K562 (cell line): Measurements from ENCODE around the gene SLC39A7. TPM values are rescaled to one million over a fixed set of nuclear protein-coding genes. Genes with fewer than 3 reads are reported as not detected.

ENCODE experiments used
- ATAC-seq: fragments of 200-7000 bp; cut with Tn5 transposase; 3 replicates; pipeline ENCODE4 v1.9.1; 2020; ENCODE audit warnings: moderate library complexity
- BruUV-seq: library from RNA; stranded (reverse); fragments of 400-500 nt; replicated peaks from 2 replicates; lab custom pipeline; 2021; lab: Mats Ljungman, UMichigan
- CTCF ChIA-PET: fragments of 300-600 bp; formaldehyde crosslinking; extraction: SDS; loops from one replicate; lab custom pipeline; 2021; ENCODE audit warnings: low intra/inter-chr PET ratio; lab: Yijun Ruan, JAX
- POLR2A ChIA-PET: fragments of 300-600, 350-650 bp; sonication (Branson Sonifier 250); formaldehyde crosslinking; extraction: SDS; loops from one replicate; lab custom pipeline; 2021; ENCODE audit warnings: antibody characterized with exemption, inconsistent platforms; lab: Yijun Ruan, JAX
- DNase-seq, 4 experiments: peaks; one replicate each; pipeline versions ENCODE4 v3.0.0 to v3.0.0-alpha.2; 2011 to 2018; ENCODE audit warnings: low spot score in 3 of 4, mixed read lengths in 3 of 4; ENCODE audit errors: extremely low read depth in 1 of 4
- FAIRE-seq: peaks from 2 replicates; lab custom pipeline; 2011; peaks lifted over from hg19 to GRCh38; lab: Jason Lieb, UNC
- H2AFZ ChIP-seq: 2 replicates; pipeline ENCODE4 v1.6.0; 2011; ENCODE audit warnings: low read depth, low read length, control low read depth, inconsistent platforms
- H3K27ac ChIP-seq: fragments of 200-600 bp; 3 replicates; pipeline ENCODE4 v1.8.0; 2011; ENCODE audit warnings: low read depth, mild to moderate bottlenecking, control low read depth, inconsistent platforms, low read length, moderate library complexity, mixed read lengths; ENCODE audit errors: extremely low read depth
- H3K27me3 ChIP-seq, 2 experiments: fragments of 300-600 bp in 1 of 2; 2 replicates in 1 of 2; 3 replicates in 1 of 2; pipeline versions ENCODE4 v1.6.0 to v1.8.0; 2011; ENCODE audit warnings: inconsistent platforms in 2 of 2, low read length in 2 of 2, mild to moderate bottlenecking in 1 of 2, mixed read lengths in 1 of 2, moderate library complexity in 1 of 2; ENCODE audit not compliant: control insufficient read depth in 2 of 2, insufficient read depth in 2 of 2
- H3K36me3 ChIP-seq: fragments of 300-600 bp; 3 replicates; pipeline ENCODE4 v1.8.0; 2011; ENCODE audit warnings: mild to moderate bottlenecking, low read length, inconsistent platforms; ENCODE audit not compliant: control insufficient read depth, insufficient read depth
- H3K4me1 ChIP-seq, 2 experiments: fragments of 200-600 bp in 1 of 2; replicated peaks in 1 of 2; 2 replicates in 1 of 2; 3 replicates in 1 of 2; pipeline versions ENCODE4 v1.5.1 to v1.8.0; 2011; ENCODE audit warnings: inconsistent platforms in 2 of 2, low read length in 2 of 2, mild to moderate bottlenecking in 1 of 2, mixed read lengths in 1 of 2, moderate library complexity in 1 of 2; ENCODE audit not compliant: control insufficient read depth in 2 of 2, insufficient read depth in 2 of 2
- H3K4me2 ChIP-seq: 2 replicates; pipeline ENCODE4 v1.6.1; 2011; ENCODE audit warnings: low read length, control low read depth, inconsistent platforms, mixed read lengths; ENCODE audit not compliant: insufficient read depth
- H3K4me3 ChIP-seq: fragments of 200-600 bp; sonication (generic), shearing (Covaris generic); 2 replicates; pipeline ENCODE4 v1.5.1; 2016; ENCODE audit warnings: control low read depth, inconsistent platforms
- H3K79me2 ChIP-seq: fragments of 200-600 bp; 3 replicates; pipeline ENCODE4 v1.8.0; 2011; ENCODE audit warnings: low read length, inconsistent platforms; ENCODE audit not compliant: control insufficient read depth, insufficient read depth
- H3K9ac ChIP-seq, 2 experiments: 2 replicates each; pipeline versions ENCODE4 v1.6.0 to v1.6.1; 2011; ENCODE audit warnings: low read depth in 2 of 2, low read length in 2 of 2, control low read depth in 1 of 2, inconsistent platforms in 1 of 2, mild to moderate bottlenecking in 1 of 2, mixed read lengths in 1 of 2; ENCODE audit not compliant: insufficient read depth in 1 of 2
- H3K9me1 ChIP-seq: one replicate; pipeline ENCODE4 v1.6.0; 2011; ENCODE audit warnings: inconsistent platforms, mild to moderate bottlenecking, low read length, moderate library complexity; ENCODE audit not compliant: control insufficient read depth, insufficient read depth
- H3K9me3 ChIP-seq: replicated peaks from 2 replicates; pipeline ENCODE4 v1.5.1; 2011; ENCODE audit warnings: low read depth, low read length, inconsistent platforms; ENCODE audit not compliant: control insufficient read depth, insufficient read depth
- H4K20me1 ChIP-seq: replicated peaks from 2 replicates; pipeline ENCODE4 v1.6.1; 2011; ENCODE audit warnings: low read length, inconsistent platforms, mixed read lengths; ENCODE audit not compliant: control insufficient read depth, insufficient read depth
- ARID1B ChIP-seq: fragments of 450-650 bp; IDR thresholded peaks from 2 replicates; pipeline ENCODE4 v1.6.1; 2016; ENCODE audit warnings: antibody characterized with exemption, mild to moderate bottlenecking, inconsistent platforms
- BCLAF1 ChIP-seq, 2 experiments: fragments of 450-650 bp in 1 of 2; IDR thresholded peaks; 2 replicates each; pipeline ENCODE4 v1.6.1; 2011 to 2017; ENCODE audit warnings: low read depth in 2 of 2, antibody characterized with exemption in 1 of 2, borderline replicate concordance in 1 of 2, low read length in 1 of 2, mild to moderate bottlenecking in 1 of 2, mixed read lengths in 1 of 2; ENCODE audit not compliant: control insufficient read depth in 1 of 2
- CEBPB ChIP-seq: fragments of 450-650 bp; IDR thresholded peaks from 2 replicates; pipeline ENCODE4 v1.6.1; 2016; ENCODE audit warnings: missing genetic modification characterization, missing compliant biosample characterization
- CTBP1 ChIP-seq: fragments of 450-650 bp; IDR thresholded peaks from 2 replicates; pipeline ENCODE4 v1.6.1; 2016; ENCODE audit warnings: borderline replicate concordance
- E2F5 ChIP-seq: sonication (generic); formaldehyde crosslinking; IDR thresholded peaks from 2 replicates; pipeline ENCODE4 v1.8.0; 2022; ENCODE audit warnings: mild to moderate bottlenecking, missing genetic modification reagents
- ETS2 ChIP-seq: IDR thresholded peaks from 2 replicates; pipeline ENCODE4 v1.6.1; 2016; ENCODE audit warnings: borderline replicate concordance, missing genetic modification characterization, mild to moderate bottlenecking, moderate library complexity, missing compliant biosample characterization; ENCODE audit not compliant: poor library complexity, severe bottlenecking
- HDAC1 ChIP-seq, 2 experiments: fragments of 450-650 bp; IDR thresholded peaks; 2 replicates each; pipeline ENCODE4 v1.6.1; 2016 to 2017; ENCODE audit warnings: inconsistent platforms in 1 of 2, mild to moderate bottlenecking in 1 of 2, moderate library complexity in 1 of 2
- HMG20B ChIP-seq: fragments of 250-450 bp; sonication (Bioruptor Pico); IDR thresholded peaks from 2 replicates; pipeline ENCODE4 v1.5.0; 2021; ENCODE audit warnings: mild to moderate bottlenecking
- KAT2B ChIP-seq: IDR thresholded peaks from one replicate; pipeline ENCODE4 v1.6.1; 2012; ENCODE audit warnings: low read depth, mild to moderate bottlenecking, control low read depth, inconsistent platforms, low read length, moderate library complexity
- KAT7 ChIP-seq: sonication (generic); formaldehyde crosslinking; IDR thresholded peaks from 2 replicates; pipeline ENCODE4 v1.8.0; 2022; ENCODE audit warnings: missing genetic modification reagents, mild to moderate bottlenecking, borderline replicate concordance
- MXI1 ChIP-seq: IDR thresholded peaks from 2 replicates; pipeline ENCODE4 v1.6.1; 2011; ENCODE audit warnings: low read depth, mild to moderate bottlenecking, improper control_type of control experiment, low read length
- MYBL2 ChIP-seq, 2 experiments: fragments of 450-650 bp in 1 of 2; sonication (generic) in 1 of 2; formaldehyde crosslinking in 1 of 2; IDR thresholded peaks; 2 replicates each; pipeline versions ENCODE4 v1.6.1 to v1.8.1; 2017 to 2022; ENCODE audit warnings: borderline replicate concordance in 1 of 2, inconsistent platforms in 1 of 2, low read depth in 1 of 2, mild to moderate bottlenecking in 1 of 2, missing genetic modification reagents in 1 of 2, moderate library complexity in 1 of 2
- NFE2 ChIP-seq: IDR thresholded peaks from 2 replicates; pipeline ENCODE4 v1.6.1; 2014; ENCODE audit warnings: antibody characterized with exemption, low read depth
- PTBP1 ChIP-seq: fragments of 200-400 bp; formaldehyde crosslinking; IDR thresholded peaks from 2 replicates; pipeline ENCODE4 v1.6.1; 2017; ENCODE audit warnings: low read depth, low read length
- PTTG1 ChIP-seq: fragments of 450-650 bp; IDR thresholded peaks from 2 replicates; pipeline ENCODE4 v1.6.1; 2016; ENCODE audit warnings: low read depth, mild to moderate bottlenecking, missing genetic modification characterization, missing compliant biosample characterization
- SMAD1 ChIP-seq: fragments of 150-350 bp; IDR thresholded peaks from 2 replicates; pipeline ENCODE4 v1.6.1; 2014; ENCODE audit warnings: low read length, low read depth; ENCODE audit not compliant: partially characterized antibody
- SRSF9 ChIP-seq: fragments of 200-400 bp; formaldehyde crosslinking; IDR thresholded peaks from 2 replicates; pipeline ENCODE4 v1.6.1; 2017; ENCODE audit warnings: low read depth, low read length, borderline replicate concordance
- ZFX ChIP-seq: sonication (generic); formaldehyde crosslinking; IDR thresholded peaks from 2 replicates; pipeline ENCODE4 v1.8.0; 2022; ENCODE audit warnings: mild to moderate bottlenecking, missing genetic modification reagents, moderate library complexity
- ZNF23 ChIP-seq: fragments of 250-450 bp; sonication (Bioruptor Pico); IDR thresholded peaks from 2 replicates; pipeline ENCODE4 v1.4.0; 2020; ENCODE audit warnings: mild to moderate bottlenecking
- WGBS: fragments of 100-300 bp; shearing (Covaris generic); methylation state at CpG from one replicate; pipeline ENCODE4 v1.1.6; 2016; ENCODE audit warnings: low coverage, mixed read lengths; ENCODE audit not compliant: insufficient coverage; ENCODE audit errors: missing lambda C conversion rate; 5-methylcytosine and 5-hydroxymethylcytosine counted together
- in situ Hi-C: fragments of 300-500 bp; cut with MboI; formaldehyde crosslinking; loops from 4 replicates; pipeline ENCODE4 v1.15.0; 2018; ENCODE audit warnings: inconsistent platforms, mixed read lengths
- intact Hi-C: fragments of 100-400 bp; cut with micrococcal nuclease; formaldehyde crosslinking; loops from 2 replicates; pipeline ENCODE4 v1.14.2; 2022
- polyA plus RNA-seq, 8 experiments: library from polyadenylated mRNA; depleted of rRNA in 4 of 8; stranded (reverse) in 5 of 8; unstranded in 3 of 8; fragments of >200 nt; fragmentation: Nextera tagmentation in 2 of 8; fragmentation: Illumina TruSeq in 1 of 8; extraction: Ambion mirVana in 2 of 8; extraction: Trizol in 1 of 8; gene quantifications; 2 replicates each; pipeline versions ENCODE4 v1.2.1 to v1.2.3, GENCODE V29; 2011 to 2014; ENCODE audit warnings: inconsistent platforms in 1 of 8, missing spikeins in 1 of 8
- total RNA-seq, 7 experiments: library from RNA; depleted of rRNA in 6 of 7; stranded (reverse); fragments of >200 nt in 6 of 7; fragmentation: Illumina TruSeq in 2 of 7; extraction: Trizol in 2 of 7; gene quantifications; 2 replicates each; pipeline versions ENCODE4 v1.2.1 to v1.2.3, GENCODE V29; 2011 to 2021; ENCODE audit warnings: low replicate concordance in 1 of 7

The SLC39A7 gene
- total and polyA plus RNA-seq, 9 of the 15 experiments (the other 6 are each of a cell fraction or from before 2014, with no cell fraction given): 21.7 to 169 (median 121) TPM

GRCh38 chr6:33190504-33191107 lies 10.1 kb upstream of the SLC39A7 start:
- DNase-seq: no peak
- Histone ChIP-seq H3K4me1 (peaks cover 0 to 19% of the 10 kb centered on the region in 2 experiments; a peak in 3 of 5 replicates), H3K27me3 (peaks cover 27 to 33% of the 10 kb centered on the region in 2 experiments; a peak in 4 of 5 replicates), H3K4me3 (no peak overlapping the region), H3K27ac (no peak overlapping the region), H3K36me3 (peaks cover 17% of the 10 kb centered on the region; the same call in 2 of the 3 replicates), H3K9me3 (no peaks in the 10 kb centered on the region), H3K4me2 (no peak overlapping the region), H2AFZ (no peak overlapping the region), H3K9ac (no peak overlapping the region), H3K9me1 (peaks cover 5% of the 10 kb centered on the region), H3K79me2 (no peaks in the 10 kb centered on the region)
- intact Hi-C loops: no loop called here
- WGBS: 11% methylated on average over 8 of the region's 11 CpGs
- ChIA-PET CTCF (no interaction called here), POLR2A (interaction anchor here (0.6 to 1.2 kb wide), 5 partner anchors 13 to 86 kb away, joined by 3 to 4 read pairs (median 3); partner anchors contain the start of genes RPS18 and VPS52)
- no peak for FAIRE-seq
- TF ChIP-seq PTTG1 (tag) (no peak), BCLAF1 (IDR thresholded peaks at IDR 0.05; ENCODE audit: borderline replicate concordance in 1 of 2, control insufficient read depth in 1 of 2, low read depth in 2 of 2, low read length in 1 of 2) (no peak), KAT2B (no peak), MXI1 (no peak), ZFX (CRISPR knock-in tag) (no peak), SMAD1 (no peak), KAT7 (CRISPR knock-in tag) (no peak), ETS2 (tag) (no peak), NFE2 (no peak), HDAC1 (IDR thresholded peaks at IDR 0.05) (no peak), CTBP1 (no peak), ZNF23 (CRISPR knock-in tag) (no peak), E2F5 (CRISPR knock-in tag) (no peak), PTBP1 (no peak), HMG20B (CRISPR knock-in tag) (no peak), CEBPB (tag) (no peak), MYBL2 (IDR thresholded peaks at IDR 0.05; ENCODE audit: low read depth) (no peak), MYBL2 (CRISPR knock-in tag; IDR thresholded peaks at IDR 0.05; ENCODE audit: borderline replicate concordance) (no peak), ARID1B (no peak), SRSF9 (no peak)
- TF ChIP-seq, all 486 proteins: peak for 0
- ATAC-seq: no peak
- H4K20me1 ChIP-seq: no peaks in the 10 kb centered on the region
- BruUV-seq: no TSS peak
- in situ Hi-C loops: no loop called here
